Measurements from ENCODE around the gene SRGAP2C.
"Not testable (repeated sequence)": the region's sequence is repeated elsewhere in the genome, so short reads cannot be mapped to it uniquely, and the experiment has no call there.

The SRGAP2C gene

DNA sequence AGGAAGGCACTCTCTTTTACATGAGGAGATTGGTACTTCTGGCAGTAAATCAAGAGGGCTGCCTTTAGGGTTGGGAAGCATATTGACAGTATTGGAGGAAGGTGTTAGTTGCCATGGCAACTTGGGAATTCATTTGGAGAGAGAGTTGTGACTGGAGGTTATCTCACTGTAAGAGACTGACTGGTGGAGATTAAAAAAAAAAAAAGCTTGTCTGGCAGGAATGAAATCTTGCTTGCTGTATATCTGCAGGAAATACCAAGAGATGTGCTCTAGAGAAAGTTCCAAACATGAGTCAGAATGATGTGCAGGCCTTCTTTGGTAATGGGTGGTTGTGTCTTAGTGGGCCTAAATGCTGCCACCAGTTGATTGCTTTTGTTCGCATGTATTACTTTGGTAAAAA is 59.1 kb downstream of the SRGAP2C start:
- H3K27me3 ChIP-seq (ENCODE audit: insufficient read depth, insufficient read length); H3K4me1 ChIP-seq (ENCODE audit: insufficient read depth, insufficient read length); H3K9me3 ChIP-seq (ENCODE audit: insufficient read depth, low read length); H3K4me3 ChIP-seq (ENCODE audit: insufficient read length, low read depth); H3K36me3 ChIP-seq (ENCODE audit: insufficient read depth, insufficient read length, low read length); H3K9ac ChIP-seq (ENCODE audit: insufficient read length, low read depth); DNase-seq (ENCODE audit: low read depth, low spot score): not testable (repeated sequence)

DNA sequence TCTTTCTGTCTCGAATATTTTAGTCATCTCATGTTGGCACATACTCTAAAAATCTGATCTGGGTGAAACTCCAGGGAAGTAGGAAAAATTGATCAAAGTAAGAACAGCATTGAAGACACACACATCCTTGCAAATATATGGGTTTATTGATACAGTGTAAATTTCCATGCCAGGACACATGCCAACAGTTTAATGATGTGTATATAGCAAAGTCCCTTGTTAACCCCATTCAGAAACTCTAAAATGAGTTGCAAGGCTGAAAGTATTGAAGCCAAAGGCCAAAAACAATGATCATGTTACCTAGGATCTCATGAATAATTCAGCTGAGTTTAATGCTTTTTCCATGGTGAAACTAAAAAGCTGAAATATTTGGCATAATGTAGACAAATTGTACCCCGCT is 61.6 kb downstream of the SRGAP2C start:
- H3K9me3 ChIP-seq (ENCODE audit: insufficient read depth, low read length); H3K36me3 ChIP-seq (ENCODE audit: insufficient read depth, insufficient read length, low read length); H3K4me1 ChIP-seq (ENCODE audit: insufficient read depth, insufficient read length); DNase-seq (ENCODE audit: low read depth, low spot score); H3K9ac ChIP-seq (ENCODE audit: insufficient read length, low read depth); H3K4me3 ChIP-seq (ENCODE audit: insufficient read length, low read depth); H3K27me3 ChIP-seq (ENCODE audit: insufficient read depth, insufficient read length): not testable (repeated sequence)

DNA sequence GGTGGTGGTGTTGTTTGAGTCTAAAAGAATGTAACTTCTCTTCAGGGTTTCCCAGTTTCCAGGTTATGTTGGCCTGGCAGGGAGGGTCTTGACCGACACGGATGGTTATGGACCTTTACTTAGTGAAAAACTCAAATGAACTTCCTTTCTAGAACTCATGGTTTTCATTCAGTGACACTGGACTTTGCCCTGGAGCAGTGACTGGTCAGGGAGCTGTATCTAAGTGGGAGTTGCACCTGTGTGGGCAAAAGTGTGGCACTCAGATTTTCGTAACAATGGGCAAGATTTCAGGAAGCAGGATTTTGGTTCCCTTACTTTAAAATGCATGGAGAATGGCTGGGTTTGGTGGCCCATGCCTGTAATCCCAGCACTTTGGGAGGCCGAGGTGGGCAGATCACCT is 67.9 kb downstream of the SRGAP2C start:
- DNase-seq (ENCODE audit: low read depth, low spot score); H3K9me3 ChIP-seq (ENCODE audit: insufficient read depth, low read length); H3K36me3 ChIP-seq (ENCODE audit: insufficient read depth, insufficient read length, low read length); H3K9ac ChIP-seq (ENCODE audit: insufficient read length, low read depth); H3K27me3 ChIP-seq (ENCODE audit: insufficient read depth, insufficient read length); H3K4me3 ChIP-seq (ENCODE audit: insufficient read length, low read depth); H3K4me1 ChIP-seq (ENCODE audit: insufficient read depth, insufficient read length): not testable (repeated sequence)

- H3K36me3 ChIP-seq (ENCODE audit: insufficient read depth, insufficient read length, low read length); H3K9ac ChIP-seq (ENCODE audit: insufficient read length, low read depth); H3K9me3 ChIP-seq (ENCODE audit: insufficient read depth, low read length); DNase-seq (ENCODE audit: low read depth, low spot score); H3K4me3 ChIP-seq (ENCODE audit: insufficient read length, low read depth); H3K27me3 ChIP-seq (ENCODE audit: insufficient read depth, insufficient read length); H3K4me1 ChIP-seq (ENCODE audit: insufficient read depth, insufficient read length): not testable (repeated sequence)
Observed at GRCh38 chr1:121254618-121255017, 69.8 kb downstream of the SRGAP2C start.

DNA sequence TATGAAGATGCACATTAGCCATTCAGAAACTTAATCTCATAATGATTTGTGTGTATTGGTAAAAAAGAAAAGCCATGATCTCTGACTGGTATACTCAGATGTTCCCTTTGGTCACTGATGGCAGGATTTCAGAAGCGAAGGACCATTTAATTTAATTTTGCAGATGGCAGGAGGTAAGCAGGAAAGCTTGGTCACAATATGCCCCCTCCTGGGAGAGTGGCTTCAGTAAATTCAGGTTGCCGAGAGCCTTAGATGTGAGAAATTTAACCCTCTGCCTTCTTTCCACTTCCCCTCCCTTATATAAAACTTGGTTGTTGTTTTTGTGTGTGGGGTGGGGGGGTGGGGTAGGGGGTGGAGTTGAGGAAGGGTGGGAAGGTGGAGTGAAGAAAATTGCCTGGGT is 72.9 kb downstream of the SRGAP2C start:
- not testable (repeated sequence) for H3K36me3 ChIP-seq (ENCODE audit: insufficient read depth, insufficient read length, low read length); H3K4me1 ChIP-seq (ENCODE audit: insufficient read depth, insufficient read length); H3K9me3 ChIP-seq (ENCODE audit: insufficient read depth, low read length); H3K27me3 ChIP-seq (ENCODE audit: insufficient read depth, insufficient read length); H3K4me3 ChIP-seq (ENCODE audit: insufficient read length, low read depth); DNase-seq (ENCODE audit: low read depth, low spot score); H3K9ac ChIP-seq (ENCODE audit: insufficient read length, low read depth)

DNA sequence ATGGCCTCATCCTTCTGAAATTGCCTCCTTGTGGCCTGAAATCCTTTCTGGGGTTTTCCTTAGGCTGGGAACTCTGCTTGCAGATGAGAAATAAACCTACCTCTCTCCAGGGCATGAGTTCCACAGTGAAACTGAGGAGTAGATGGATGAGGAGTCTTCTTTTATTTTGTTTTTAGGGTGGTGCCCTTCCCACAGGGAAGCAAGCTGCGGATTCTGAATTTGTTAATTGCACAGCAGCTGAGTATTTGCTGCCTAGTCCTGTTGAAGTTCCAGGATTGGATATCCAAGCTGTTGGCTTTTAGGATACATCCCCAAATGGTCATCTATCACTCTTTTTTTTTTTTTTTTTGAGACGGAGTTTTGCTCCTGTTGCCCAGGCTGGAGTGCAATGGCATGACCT is 73.4 kb downstream of the SRGAP2C start:
- DNase-seq (ENCODE audit: low read depth, low spot score); H3K9me3 ChIP-seq (ENCODE audit: insufficient read depth, low read length); H3K36me3 ChIP-seq (ENCODE audit: insufficient read depth, insufficient read length, low read length); H3K4me3 ChIP-seq (ENCODE audit: insufficient read length, low read depth); H3K27me3 ChIP-seq (ENCODE audit: insufficient read depth, insufficient read length); H3K4me1 ChIP-seq (ENCODE audit: insufficient read depth, insufficient read length); H3K9ac ChIP-seq (ENCODE audit: insufficient read length, low read depth): not testable (repeated sequence)

DNA sequence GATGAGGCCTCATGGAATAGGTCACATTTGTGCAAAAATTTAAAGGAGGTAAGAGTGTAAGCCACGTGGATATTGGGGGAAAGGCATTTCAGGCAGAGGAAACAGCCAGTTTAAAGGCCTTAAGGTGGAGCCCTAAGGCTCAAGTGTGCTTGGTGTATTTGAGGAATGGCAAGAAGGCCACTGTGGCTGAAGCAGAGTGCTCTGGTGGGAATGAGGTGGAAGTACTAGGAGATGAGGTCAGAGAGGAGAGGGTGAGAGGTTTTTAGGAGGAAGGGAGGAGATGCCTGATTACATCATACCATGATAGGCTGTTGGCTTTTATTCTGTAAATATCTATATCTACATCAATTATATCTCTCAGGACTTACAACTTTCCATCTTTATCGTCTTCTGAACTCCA is 75.4 kb downstream of the SRGAP2C start:
- H3K9me3 ChIP-seq (ENCODE audit: insufficient read depth, low read length); H3K9ac ChIP-seq (ENCODE audit: insufficient read length, low read depth); H3K4me3 ChIP-seq (ENCODE audit: insufficient read length, low read depth); DNase-seq (ENCODE audit: low read depth, low spot score); H3K36me3 ChIP-seq (ENCODE audit: insufficient read depth, insufficient read length, low read length); H3K4me1 ChIP-seq (ENCODE audit: insufficient read depth, insufficient read length); H3K27me3 ChIP-seq (ENCODE audit: insufficient read depth, insufficient read length): not testable (repeated sequence)

DNA sequence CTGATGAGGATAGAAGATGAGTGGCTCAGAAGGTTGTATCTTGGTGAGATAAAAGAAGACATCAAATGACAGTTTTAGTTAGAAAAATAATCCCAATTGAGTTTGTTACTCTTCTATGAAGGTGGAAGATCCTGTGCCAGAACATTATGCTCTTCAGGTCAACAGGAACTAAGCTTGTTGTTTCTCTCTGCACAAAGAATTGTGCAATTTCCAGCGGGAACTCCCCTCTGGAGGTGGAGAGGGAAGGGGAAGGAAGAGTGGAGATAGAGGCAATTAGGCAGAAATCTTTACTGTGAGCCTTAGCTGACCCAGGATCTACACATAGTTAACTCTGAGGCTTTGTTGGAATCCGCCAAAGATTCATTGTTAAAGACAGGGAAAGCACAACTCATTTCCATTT is 77.4 kb downstream of the SRGAP2C start:
- H3K9ac ChIP-seq (ENCODE audit: insufficient read length, low read depth); H3K27me3 ChIP-seq (ENCODE audit: insufficient read depth, insufficient read length); DNase-seq (ENCODE audit: low read depth, low spot score); H3K9me3 ChIP-seq (ENCODE audit: insufficient read depth, low read length); H3K36me3 ChIP-seq (ENCODE audit: insufficient read depth, insufficient read length, low read length); H3K4me1 ChIP-seq (ENCODE audit: insufficient read depth, insufficient read length); H3K4me3 ChIP-seq (ENCODE audit: insufficient read length, low read depth): not testable (repeated sequence)

DNA sequence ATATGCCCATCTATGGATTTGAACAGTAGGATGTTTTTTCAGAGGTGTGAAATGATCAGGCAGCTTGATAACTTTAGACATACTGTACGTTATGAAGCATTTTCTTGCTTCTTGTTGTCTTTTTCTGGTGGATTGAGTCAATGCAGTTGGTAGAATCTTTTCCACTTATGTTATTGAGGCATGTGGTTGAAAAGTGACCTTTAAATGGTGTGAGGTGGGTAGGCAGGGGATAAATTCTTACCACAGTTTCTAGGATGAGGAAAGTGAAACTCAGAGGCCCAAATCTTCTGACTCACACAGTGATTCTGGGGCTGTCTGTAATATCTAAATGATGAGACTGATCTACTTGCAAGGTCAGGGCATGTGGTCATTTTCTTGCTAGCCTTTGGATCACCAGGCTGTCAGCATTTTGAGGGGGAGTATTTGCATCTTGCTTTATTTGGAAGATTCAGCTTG is 79.0 kb downstream of the SRGAP2C start:
- H3K9me3 ChIP-seq (ENCODE audit: insufficient read depth, low read length); H3K4me1 ChIP-seq (ENCODE audit: insufficient read depth, insufficient read length); H3K4me3 ChIP-seq (ENCODE audit: insufficient read length, low read depth); DNase-seq (ENCODE audit: low read depth, low spot score); H3K27me3 ChIP-seq (ENCODE audit: insufficient read depth, insufficient read length); H3K9ac ChIP-seq (ENCODE audit: insufficient read length, low read depth); H3K36me3 ChIP-seq (ENCODE audit: insufficient read depth, insufficient read length, low read length): not testable (repeated sequence)

- H3K4me3 ChIP-seq (ENCODE audit: insufficient read length, low read depth); H3K4me1 ChIP-seq (ENCODE audit: insufficient read depth, insufficient read length); DNase-seq (ENCODE audit: low read depth, low spot score); H3K9me3 ChIP-seq (ENCODE audit: insufficient read depth, low read length); H3K9ac ChIP-seq (ENCODE audit: insufficient read length, low read depth); H3K36me3 ChIP-seq (ENCODE audit: insufficient read depth, insufficient read length, low read length); H3K27me3 ChIP-seq (ENCODE audit: insufficient read depth, insufficient read length): not testable (repeated sequence)
Observed at GRCh38 chr1:121267072-121267471, 82.3 kb downstream of the SRGAP2C start.

DNA sequence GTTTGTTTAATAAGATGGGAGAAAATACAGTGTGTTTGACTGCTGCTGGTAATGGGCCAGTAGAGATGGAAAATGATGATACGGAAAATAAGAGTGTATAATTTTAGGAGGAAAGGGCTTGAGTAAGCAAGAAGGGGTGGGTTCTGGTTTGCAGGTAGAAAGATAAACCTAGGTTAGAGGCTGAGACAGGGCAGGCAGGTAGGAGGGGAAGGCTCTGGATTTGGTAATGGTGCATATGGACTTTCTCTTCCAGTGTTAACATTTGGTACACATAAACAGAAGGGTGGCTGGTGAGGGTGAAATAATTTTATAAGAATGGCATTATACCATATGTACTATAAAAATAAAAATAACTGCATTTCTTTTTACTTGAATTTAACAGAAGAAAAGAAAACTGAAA is 84.5 kb downstream of the SRGAP2C start:
- H3K27me3 ChIP-seq (ENCODE audit: insufficient read depth, insufficient read length): not testable (repeated sequence)

DNA sequence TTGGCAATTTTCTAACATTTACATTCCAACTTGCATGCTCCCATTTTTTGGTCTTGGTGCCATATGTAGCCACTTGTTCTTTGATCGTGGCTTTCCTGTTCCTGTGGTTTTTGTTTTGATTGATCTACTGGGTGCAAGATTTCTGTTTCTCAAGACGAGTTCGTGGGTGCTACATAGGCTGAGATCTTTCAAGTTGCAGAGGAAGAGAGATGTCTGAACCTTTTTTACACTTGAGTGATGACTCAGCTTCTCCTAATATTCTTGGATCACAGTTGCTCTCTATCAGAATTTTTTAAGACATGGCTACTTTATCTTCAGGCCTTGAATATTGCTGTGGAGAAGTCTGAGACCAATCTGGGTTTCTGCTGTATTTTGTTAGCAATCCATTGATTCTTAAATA is 85.2 kb downstream of the SRGAP2C start:
- not testable (repeated sequence) for H3K27me3 ChIP-seq (ENCODE audit: insufficient read depth, insufficient read length); H3K9ac ChIP-seq (ENCODE audit: insufficient read length, low read depth); H3K4me1 ChIP-seq (ENCODE audit: insufficient read depth, insufficient read length); H3K4me3 ChIP-seq (ENCODE audit: insufficient read length, low read depth); H3K36me3 ChIP-seq (ENCODE audit: insufficient read depth, insufficient read length, low read length); DNase-seq (ENCODE audit: low read depth, low spot score); H3K9me3 ChIP-seq (ENCODE audit: insufficient read depth, low read length)

More for the DNA sequence above, 84.5 kb downstream of the SRGAP2C start:
- H3K4me3 ChIP-seq (ENCODE audit: insufficient read length, low read depth); H3K36me3 ChIP-seq (ENCODE audit: insufficient read depth, insufficient read length, low read length); H3K4me1 ChIP-seq (ENCODE audit: insufficient read depth, insufficient read length); H3K9ac ChIP-seq (ENCODE audit: insufficient read length, low read depth); DNase-seq (ENCODE audit: low read depth, low spot score); H3K9me3 ChIP-seq (ENCODE audit: insufficient read depth, low read length): not testable (repeated sequence)

DNA sequence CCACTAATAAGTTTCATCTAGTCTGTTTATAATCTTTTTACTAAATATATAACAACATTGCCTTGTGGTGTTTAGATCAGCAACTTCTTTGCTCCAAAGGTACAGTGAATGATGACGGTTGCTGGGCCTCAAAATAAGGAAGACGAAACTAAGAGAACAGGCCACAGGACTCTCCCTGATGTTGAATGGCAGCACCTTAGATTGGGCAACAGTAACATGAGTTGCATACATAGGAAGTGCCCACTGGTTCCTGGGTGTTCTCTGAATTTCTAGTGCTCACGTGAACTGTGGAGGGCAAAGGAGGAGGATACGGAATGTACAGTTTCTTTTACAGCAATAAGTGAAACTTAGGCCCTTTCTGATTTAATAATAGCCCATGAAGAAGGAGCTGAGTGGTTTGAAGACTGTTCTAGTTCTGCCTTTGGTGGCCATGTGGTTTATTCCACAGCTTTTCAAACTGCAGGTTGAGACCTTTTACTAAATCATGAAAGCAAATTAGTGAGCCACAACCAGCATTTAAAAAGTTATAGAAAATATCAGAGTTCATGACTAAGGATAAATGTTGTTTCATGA is 86.5 kb downstream of the SRGAP2C start:
- H3K4me1 ChIP-seq (ENCODE audit: insufficient read depth, insufficient read length); H3K36me3 ChIP-seq (ENCODE audit: insufficient read depth, insufficient read length, low read length); DNase-seq (ENCODE audit: low read depth, low spot score); H3K4me3 ChIP-seq (ENCODE audit: insufficient read length, low read depth); H3K9ac ChIP-seq (ENCODE audit: insufficient read length, low read depth); H3K27me3 ChIP-seq (ENCODE audit: insufficient read depth, insufficient read length); H3K9me3 ChIP-seq (ENCODE audit: insufficient read depth, low read length): not testable (repeated sequence)

All from NT2/D1 (cell line).